Measurements from ENCODE around the gene KCTD1.

DNA sequence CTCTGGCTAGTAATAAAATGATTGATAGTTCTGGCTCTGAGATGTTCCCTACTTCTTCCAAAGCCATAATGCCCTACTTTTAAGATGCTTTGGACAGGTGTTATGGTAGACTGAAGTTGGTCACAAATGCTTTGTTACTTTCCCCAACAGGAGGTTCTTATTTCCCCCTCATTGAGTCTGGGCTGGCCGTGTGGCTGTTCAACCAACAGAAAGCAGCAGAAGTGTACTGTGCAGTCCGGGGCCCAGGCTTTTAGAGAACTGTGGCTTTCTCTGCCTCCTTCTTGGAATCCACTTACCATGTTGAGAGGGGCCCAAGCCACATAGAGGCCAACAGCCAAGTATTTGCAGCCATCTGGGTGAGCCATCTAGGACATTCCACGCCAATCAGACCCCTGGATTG is 94.2 kb downstream of the KCTD1 start:
- no peak for TF ChIP-seq CTCF (IDR thresholded peaks at IDR 0.05)
- no peak for TF ChIP-seq POLR2A (IDR thresholded peaks at IDR 0.05)
